ENCODE results near the gene FREM2. TPM values are rescaled to one million over a fixed set of nuclear protein-coding genes. Genes with fewer than 3 reads are reported as not detected.

FREM2 gene
- total and polyA plus RNA-seq, 2 of the 13 experiments (the other 11 are each of a cell fraction or from before 2014, with no cell fraction given), result not detected

DNA sequence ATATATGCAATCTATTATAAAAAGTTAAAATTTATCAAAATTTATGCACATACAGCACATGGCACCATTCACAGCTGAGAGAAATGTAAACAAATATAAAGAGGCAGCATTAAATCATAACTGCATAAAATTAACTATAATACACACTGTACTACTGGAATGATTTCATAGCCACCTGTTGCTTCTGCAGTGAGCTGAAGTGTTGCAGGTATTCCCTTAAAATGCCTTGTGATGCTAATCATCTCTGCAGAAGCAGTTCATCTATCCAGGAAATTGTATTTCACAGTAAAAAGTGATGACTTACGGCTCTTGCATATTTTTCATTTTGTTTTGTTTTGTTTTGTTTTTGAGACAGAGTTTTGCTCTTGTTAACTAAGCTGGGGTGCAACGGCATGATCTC lies 221.7 kb downstream of the FREM2 start:
- in situ Hi-C loops (cut with HindIII; ENCODE audit: extremely low pct_ligation_motif_present, low pct_unique_long_range_greater_than_20kb) (no loop called here), intact Hi-C loops (cut with micrococcal nuclease; ENCODE audit: unreplicated experiment) (no loop called here)
- WGBS (ENCODE audit: low lambda C conversion rate), result 38% methylated on average over 2 of the region's 2 CpGs
- Histone ChIP-seq H3K27me3 (ENCODE audit: control insufficient read depth in 1 of 2, insufficient read depth in 2 of 2, low read length in 2 of 2) (no peaks in the 10 kb centered on the region), H3K4me2 (ENCODE audit: low read depth, low read length) (no peak overlapping the region), H2AFZ (ENCODE audit: low read length) (no peak overlapping the region), H3K4me1 (ENCODE audit: insufficient read depth, low read length) (no peaks in the 10 kb centered on the region), H3K9ac (ENCODE audit: insufficient read depth, low read depth, low read length) (no peak overlapping the region), H3K9me3 (ENCODE audit: low read length) (no peaks in the 10 kb centered on the region), H3K79me2 (ENCODE audit: insufficient read depth, low read length) (no peaks in the 10 kb centered on the region), H4K20me1 (ENCODE audit: insufficient read depth, low read length) (no peaks in the 10 kb centered on the region), H3K4me3 (replicated peaks in 1 of 3; ENCODE audit: insufficient read depth in 1 of 3, low read depth in 2 of 3, low read length in 3 of 3) (no peak overlapping the region), H3K36me3 (replicated peaks in 1 of 2; ENCODE audit: control insufficient read depth in 1 of 2, insufficient read depth in 2 of 2, low read length in 2 of 2) (no peaks in the 10 kb centered on the region), H3K27ac (ENCODE audit: extremely low read length, insufficient read depth, low read length) (no peak overlapping the region)
- BruUV-seq (replicated peaks), result no TSS peak
- ChIA-PET POLR2A (no interaction called here), CTCF (ENCODE audit: low intra/inter-chr PET ratio, low total read pairs) (no interaction called here)
- FAIRE-seq (no peak), DNase-seq (ENCODE audit: low spot score) (no peak), ATAC-seq (no peak)
- TF ChIP-seq NAIF1 (CRISPR knock-in tag; IDR thresholded peaks at IDR 0.05; ENCODE audit: borderline replicate concordance), result no peak
- TF ChIP-seq, protein P1, sequence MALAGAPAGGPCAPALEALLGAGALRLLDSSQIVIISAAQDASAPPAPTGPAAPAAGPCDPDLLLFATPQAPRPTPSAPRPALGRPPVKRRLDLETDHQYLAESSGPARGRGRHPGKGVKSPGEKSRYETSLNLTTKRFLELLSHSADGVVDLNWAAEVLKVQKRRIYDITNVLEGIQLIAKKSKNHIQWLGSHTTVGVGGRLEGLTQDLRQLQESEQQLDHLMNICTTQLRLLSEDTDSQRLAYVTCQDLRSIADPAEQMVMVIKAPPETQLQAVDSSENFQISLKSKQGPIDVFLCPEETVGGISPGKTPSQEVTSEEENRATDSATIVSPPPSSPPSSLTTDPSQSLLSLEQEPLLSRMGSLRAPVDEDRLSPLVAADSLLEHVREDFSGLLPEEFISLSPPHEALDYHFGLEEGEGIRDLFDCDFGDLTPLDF (CRISPR knock-in tag; IDR thresholded peaks at IDR 0.05), result no peak
- TF ChIP-seq ZNF674 (CRISPR knock-in tag; IDR thresholded peaks at IDR 0.05; ENCODE audit: low read depth), result no peak
- no peak for TF ChIP-seq ZNF354B (CRISPR knock-in tag; IDR thresholded peaks at IDR 0.05)
- TF ChIP-seq, protein P2, sequence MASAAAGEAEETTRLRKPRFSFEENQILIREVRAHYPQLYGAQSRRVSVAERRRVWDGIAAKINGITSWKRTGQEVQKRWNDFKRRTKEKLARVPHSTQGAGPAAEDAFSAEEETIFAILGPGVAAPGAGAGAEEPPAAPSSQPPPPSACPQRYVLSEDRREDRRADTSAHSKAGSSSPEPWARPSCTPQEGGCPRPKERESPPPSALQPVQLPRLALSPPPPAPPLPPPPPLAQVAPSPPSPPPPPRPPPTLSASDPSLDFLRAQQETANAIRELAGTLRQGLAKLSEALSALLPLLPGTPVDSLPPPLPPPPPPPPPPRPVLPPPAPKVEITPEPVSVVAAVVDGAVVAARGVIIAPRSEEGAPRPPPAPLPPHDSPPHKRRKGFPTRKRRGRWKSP (CRISPR knock-in tag; IDR thresholded peaks at IDR 0.05), result no peak
- TF ChIP-seq, protein P3, sequence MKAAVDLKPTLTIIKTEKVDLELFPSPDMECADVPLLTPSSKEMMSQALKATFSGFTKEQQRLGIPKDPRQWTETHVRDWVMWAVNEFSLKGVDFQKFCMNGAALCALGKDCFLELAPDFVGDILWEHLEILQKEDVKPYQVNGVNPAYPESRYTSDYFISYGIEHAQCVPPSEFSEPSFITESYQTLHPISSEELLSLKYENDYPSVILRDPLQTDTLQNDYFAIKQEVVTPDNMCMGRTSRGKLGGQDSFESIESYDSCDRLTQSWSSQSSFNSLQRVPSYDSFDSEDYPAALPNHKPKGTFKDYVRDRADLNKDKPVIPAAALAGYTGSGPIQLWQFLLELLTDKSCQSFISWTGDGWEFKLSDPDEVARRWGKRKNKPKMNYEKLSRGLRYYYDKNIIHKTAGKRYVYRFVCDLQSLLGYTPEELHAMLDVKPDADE (CRISPR knock-in tag; IDR thresholded peaks at IDR 0.05), result no peak
- no peak for TF ChIP-seq ZKSCAN1 (IDR thresholded peaks at IDR 0.05; ENCODE audit: low read length)
- TF ChIP-seq, protein P4, sequence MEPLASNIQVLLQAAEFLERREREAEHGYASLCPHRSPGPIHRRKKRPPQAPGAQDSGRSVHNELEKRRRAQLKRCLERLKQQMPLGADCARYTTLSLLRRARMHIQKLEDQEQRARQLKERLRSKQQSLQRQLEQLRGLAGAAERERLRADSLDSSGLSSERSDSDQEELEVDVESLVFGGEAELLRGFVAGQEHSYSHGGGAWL (CRISPR knock-in tag; IDR thresholded peaks at IDR 0.05), result no peak
- no peak for TF ChIP-seq TAF1 (CRISPR knock-in tag; IDR thresholded peaks at IDR 0.05)
- TF ChIP-seq ZNF562 (CRISPR knock-in tag; IDR thresholded peaks at IDR 0.05; ENCODE audit: borderline replicate concordance), result no peak
- TF ChIP-seq JUNB (CRISPR knock-in tag; IDR thresholded peaks at IDR 0.05; ENCODE audit: borderline replicate concordance), result no peak
- TF ChIP-seq POLR2A (IDR thresholded peaks at IDR 0.05; ENCODE audit: insufficient read depth in 1 of 2, low read depth in 2 of 2, low read length in 2 of 2), result no peak
- TF ChIP-seq SMAD3 (CRISPR knock-in tag; IDR thresholded peaks at IDR 0.05), result no peak
- no peak for TF ChIP-seq ZNF282 (IDR thresholded peaks at IDR 0.05; ENCODE audit: partially characterized antibody)
- no peak for TF ChIP-seq ZNF17 (CRISPR knock-in tag; IDR thresholded peaks at IDR 0.05)
- no peak for TF ChIP-seq ZNF432 (CRISPR knock-in tag; IDR thresholded peaks at IDR 0.05; ENCODE audit: borderline replicate concordance)
- TF ChIP-seq, protein P5, sequence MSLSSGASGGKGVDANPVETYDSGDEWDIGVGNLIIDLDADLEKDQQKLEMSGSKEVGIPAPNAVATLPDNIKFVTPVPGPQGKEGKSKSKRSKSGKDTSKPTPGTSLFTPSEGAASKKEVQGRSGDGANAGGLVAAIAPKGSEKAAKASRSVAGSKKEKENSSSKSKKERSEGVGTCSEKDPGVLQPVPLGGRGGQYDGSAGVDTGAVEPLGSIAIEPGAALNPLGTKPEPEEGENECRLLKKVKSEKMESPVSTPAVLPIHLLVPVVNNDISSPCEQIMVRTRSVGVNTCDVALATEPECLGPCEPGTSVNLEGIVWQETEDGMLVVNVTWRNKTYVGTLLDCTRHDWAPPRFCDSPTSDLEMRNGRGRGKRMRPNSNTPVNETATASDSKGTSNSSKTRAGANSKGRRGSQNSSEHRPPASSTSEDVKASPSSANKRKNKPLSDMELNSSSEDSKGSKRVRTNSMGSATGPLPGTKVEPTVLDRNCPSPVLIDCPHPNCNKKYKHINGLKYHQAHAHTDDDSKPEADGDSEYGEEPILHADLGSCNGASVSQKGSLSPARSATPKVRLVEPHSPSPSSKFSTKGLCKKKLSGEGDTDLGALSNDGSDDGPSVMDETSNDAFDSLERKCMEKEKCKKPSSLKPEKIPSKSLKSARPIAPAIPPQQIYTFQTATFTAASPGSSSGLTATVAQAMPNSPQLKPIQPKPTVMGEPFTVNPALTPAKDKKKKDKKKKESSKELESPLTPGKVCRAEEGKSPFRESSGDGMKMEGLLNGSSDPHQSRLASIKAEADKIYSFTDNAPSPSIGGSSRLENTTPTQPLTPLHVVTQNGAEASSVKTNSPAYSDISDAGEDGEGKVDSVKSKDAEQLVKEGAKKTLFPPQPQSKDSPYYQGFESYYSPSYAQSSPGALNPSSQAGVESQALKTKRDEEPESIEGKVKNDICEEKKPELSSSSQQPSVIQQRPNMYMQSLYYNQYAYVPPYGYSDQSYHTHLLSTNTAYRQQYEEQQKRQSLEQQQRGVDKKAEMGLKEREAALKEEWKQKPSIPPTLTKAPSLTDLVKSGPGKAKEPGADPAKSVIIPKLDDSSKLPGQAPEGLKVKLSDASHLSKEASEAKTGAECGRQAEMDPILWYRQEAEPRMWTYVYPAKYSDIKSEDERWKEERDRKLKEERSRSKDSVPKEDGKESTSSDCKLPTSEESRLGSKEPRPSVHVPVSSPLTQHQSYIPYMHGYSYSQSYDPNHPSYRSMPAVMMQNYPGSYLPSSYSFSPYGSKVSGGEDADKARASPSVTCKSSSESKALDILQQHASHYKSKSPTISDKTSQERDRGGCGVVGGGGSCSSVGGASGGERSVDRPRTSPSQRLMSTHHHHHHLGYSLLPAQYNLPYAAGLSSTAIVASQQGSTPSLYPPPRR (CRISPR knock-in tag; IDR thresholded peaks at IDR 0.05; ENCODE audit: borderline replicate concordance), result no peak
